Hepatocyte (in vitro differentiated cells): ENCODE results near the gene PLA2G4E.

Experiments
- EZH2phosphoT487 ChIP-seq: fragments of 200-600 bp; sonication (generic); IDR thresholded peaks from one replicate; pipeline ENCODE4 v1.6.1; 2018; ENCODE audit warnings: antibody characterized with exemption, mild to moderate bottlenecking, low read depth, moderate library complexity; ENCODE audit not compliant: unreplicated experiment, severe bottlenecking
- TF ChIP-seq, protein P1 (sequence below): fragments of 200-600 bp; sonication (generic); IDR thresholded peaks from 2 replicates; pipeline ENCODE4 v1.5.1; 2016; ENCODE audit warnings: antibody characterized with exemption, mild to moderate bottlenecking; ENCODE audit not compliant: poor library complexity

DNA sequence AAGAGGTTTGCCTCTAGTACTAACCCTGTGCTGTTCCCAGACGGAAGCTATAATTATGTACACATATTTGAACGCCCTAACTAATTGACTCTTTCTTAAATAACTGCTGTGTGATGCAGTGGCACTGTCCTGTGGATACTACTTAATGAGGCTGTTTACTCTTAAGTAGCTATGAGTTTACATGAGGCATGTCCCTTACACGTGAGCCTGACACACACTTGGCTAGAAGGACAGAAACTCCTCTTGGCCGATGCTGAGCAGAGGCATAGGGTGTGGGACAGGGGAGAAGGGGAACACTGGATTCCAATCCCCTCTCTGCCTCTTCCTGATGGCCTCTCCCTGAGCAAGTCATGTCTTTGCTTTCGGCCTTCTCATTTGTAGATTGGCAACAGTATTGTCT lies 70.4 kb downstream of the PLA2G4E start:
- no peak for TF ChIP-seq EZH2phosphoT487
- TF ChIP-seq, protein P1, sequence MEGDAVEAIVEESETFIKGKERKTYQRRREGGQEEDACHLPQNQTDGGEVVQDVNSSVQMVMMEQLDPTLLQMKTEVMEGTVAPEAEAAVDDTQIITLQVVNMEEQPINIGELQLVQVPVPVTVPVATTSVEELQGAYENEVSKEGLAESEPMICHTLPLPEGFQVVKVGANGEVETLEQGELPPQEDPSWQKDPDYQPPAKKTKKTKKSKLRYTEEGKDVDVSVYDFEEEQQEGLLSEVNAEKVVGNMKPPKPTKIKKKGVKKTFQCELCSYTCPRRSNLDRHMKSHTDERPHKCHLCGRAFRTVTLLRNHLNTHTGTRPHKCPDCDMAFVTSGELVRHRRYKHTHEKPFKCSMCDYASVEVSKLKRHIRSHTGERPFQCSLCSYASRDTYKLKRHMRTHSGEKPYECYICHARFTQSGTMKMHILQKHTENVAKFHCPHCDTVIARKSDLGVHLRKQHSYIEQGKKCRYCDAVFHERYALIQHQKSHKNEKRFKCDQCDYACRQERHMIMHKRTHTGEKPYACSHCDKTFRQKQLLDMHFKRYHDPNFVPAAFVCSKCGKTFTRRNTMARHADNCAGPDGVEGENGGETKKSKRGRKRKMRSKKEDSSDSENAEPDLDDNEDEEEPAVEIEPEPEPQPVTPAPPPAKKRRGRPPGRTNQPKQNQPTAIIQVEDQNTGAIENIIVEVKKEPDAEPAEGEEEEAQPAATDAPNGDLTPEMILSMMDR: no peak
